Activated CD8-positive, alpha-beta T cell treated with anti-CD3 and anti-CD28 coated beads, Interleukin-2, amount 10 ng/mL, durations not matched to agents 7 days and 5 days (primary cell): ENCODE data around the gene BAG5. TPM values are rescaled to one million over a fixed set of nuclear protein-coding genes. Genes with fewer than 3 reads are reported as not detected.

ENCODE experiments used
- ATAC-seq: fragments of 150-1000 bp; cut with Tn5 transposase; one replicate; pipeline ENCODE4 v1.10.0; 2021; ENCODE audit warnings: moderate library complexity
- CTCF ChIA-PET: fragments of 350-600 bp; sonication (Branson Sonifier 250); formaldehyde crosslinking; loops from one replicate; lab custom pipeline; 2021; ENCODE audit warnings: antibody characterized with exemption; lab: Charles Lee
- POLR2A ChIA-PET: fragments of 350-600 bp; sonication (Branson Sonifier 250); formaldehyde crosslinking; loops from one replicate; lab custom pipeline; 2021; ENCODE audit warnings: antibody characterized with exemption; lab: Charles Lee
- DNase-seq: peaks from one replicate; pipeline ENCODE4 v3.0.0-alpha.2; 2020
- H3K27ac Mint-ChIP-seq: one replicate; pipeline ENCODE4 v1.8.0; 2021; ENCODE audit warnings: mild to moderate bottlenecking, mixed read lengths
- H3K27me3 Mint-ChIP-seq: one replicate; pipeline ENCODE4 v1.8.0; 2021; ENCODE audit warnings: low read depth, mixed read lengths
- H3K36me3 Mint-ChIP-seq: one replicate; pipeline ENCODE4 v1.8.0; 2021; ENCODE audit warnings: low read depth, mixed read lengths
- H3K4me1 Mint-ChIP-seq: one replicate; pipeline ENCODE4 v1.8.0; 2021; ENCODE audit warnings: low read depth, mixed read lengths
- H3K4me3 Mint-ChIP-seq: one replicate; pipeline ENCODE4 v1.8.0; 2021; ENCODE audit warnings: mild to moderate bottlenecking, mixed read lengths
- H3K9me3 Mint-ChIP-seq: one replicate; pipeline ENCODE4 v1.8.0; 2022; ENCODE audit warnings: mixed read lengths; ENCODE audit not compliant: insufficient read depth
- total RNA-seq, 2 experiments: library from RNA; stranded (reverse); gene quantifications; one replicate each; pipeline ENCODE4 v1.2.3, GENCODE V29; 2021

Gene BAG5
- total RNA-seq, 2 experiments from 2014 or later: 31.1 to 33.2 TPM

GRCh38 chr14:103562179-103562428 is 353 bp downstream of the BAG5 start:
- ATAC-seq (no peak), DNase-seq (no peak)
- CTCF ChIA-PET: interaction anchor here (1.3 to 5.1 kb wide), 5 partner anchors 9 to 360 kb away, joined by 3 to 23 read pairs (median 7); no protein-coding TSS in a partner anchor
- Mint-ChIP-seq H3K27me3 (no peaks in the 10 kb centered on the region), H3K4me3 (peak overlapping the region; percentile 91), H3K27ac (peak overlapping the region; percentile 93), H3K4me1 (peaks cover 55% of the 10 kb centered on the region), H3K36me3 (peaks cover 30% of the 10 kb centered on the region), H3K9me3 (no peaks in the 10 kb centered on the region)
- POLR2A ChIA-PET: interaction anchor here (0.5 to 2.1 kb wide), 7 partner anchors 29 to 228 kb away, joined by 3 to 16 read pairs (median 6); partner anchors contain the start of genes EIF5, KLC1, TRMT61A and XRCC3

GRCh38 chr14:103561381-103562178 is 877 bp downstream of the BAG5 start:
- DNase-seq (peak; percentile 67), ATAC-seq (peak; percentile 52)
- H3K27me3 Mint-ChIP-seq: no peaks in the 10 kb centered on the region
- POLR2A ChIA-PET: interaction anchor here (0.5 to 2.1 kb wide), 8 partner anchors 10 to 227 kb away, joined by 3 to 16 read pairs (median 5); partner anchors contain the start of genes EIF5, KLC1, TRMT61A and XRCC3
- H3K36me3 Mint-ChIP-seq: peaks cover 30% of the 10 kb centered on the region
- H3K27ac Mint-ChIP-seq: peak overlapping the region; percentile 93
- CTCF ChIA-PET: interaction anchor here (0.6 to 5.1 kb wide), 6 partner anchors 10 to 360 kb away, joined by 3 to 23 read pairs (median 6); no protein-coding TSS in a partner anchor
- peak overlapping the region; percentile 91 for H3K4me3 Mint-ChIP-seq
- H3K4me1 Mint-ChIP-seq: peaks cover 55% of the 10 kb centered on the region
- H3K9me3 Mint-ChIP-seq: no peaks in the 10 kb centered on the region

- H3K9me3 Mint-ChIP-seq: no peaks in the 10 kb centered on the region
- H3K36me3 Mint-ChIP-seq: peaks cover 27% of the 10 kb centered on the region
- DNase-seq: no peak
- CTCF ChIA-PET: interaction anchor here (1.5 to 5.1 kb wide), 5 partner anchors 9 to 119 kb away, joined by 3 to 23 read pairs (median 7); no protein-coding TSS in a partner anchor
- POLR2A ChIA-PET: interaction anchor here (1.1 to 2.1 kb wide), 3 partner anchors 11 to 155 kb away, joined by 3 to 7 read pairs (median 3); partner anchors contain the start of genes XRCC3 and ZFYVE21
- no peak for ATAC-seq
- H3K27me3 Mint-ChIP-seq: no peaks in the 10 kb centered on the region
- peaks cover 49% of the 10 kb centered on the region for H3K4me1 Mint-ChIP-seq
- peak overlapping the region; percentile 91 for H3K4me3 Mint-ChIP-seq
- peak overlapping the region; percentile 93 for H3K27ac Mint-ChIP-seq
These were observed 1.8 kb downstream of the BAG5 start for GRCh38 chr14:103560691-103561090.

- Mint-ChIP-seq H3K4me3 (no peak overlapping the region), H3K36me3 (peaks cover 30% of the 10 kb centered on the region), H3K27ac (no peak overlapping the region), H3K27me3 (no peaks in the 10 kb centered on the region), H3K4me1 (peaks cover 46% of the 10 kb centered on the region), H3K9me3 (no peaks in the 10 kb centered on the region)
- no peak for ATAC-seq
- ChIA-PET CTCF (interaction anchor here (0.9 to 5.1 kb wide), 3 partner anchors 10 to 41 kb away, joined by 3 to 23 read pairs (median 3); no protein-coding TSS in a partner anchor), POLR2A (interaction anchor here (1.1 kb wide), 1 partner anchor 32 kb away, joined by 3 read pairs; no protein-coding TSS in a partner anchor)
- DNase-seq: no peak
These were observed 2.7 kb downstream of the BAG5 start for GRCh38 chr14:103559766-103560165.

GRCh38 chr14:103558071-103558882 is 4.2 kb downstream of the BAG5 start:
- ChIA-PET CTCF (interaction anchor here (1.2 to 5.1 kb wide), 4 partner anchors 29 to 122 kb away, joined by 3 to 23 read pairs (median 6); partner anchors contain the start of gene TRMT61A), POLR2A (interaction anchor here (0.5 kb wide), 1 partner anchor 262 kb away, joined by 3 read pairs; no protein-coding TSS in a partner anchor)
- ATAC-seq (no peak), DNase-seq (no peak)
- Mint-ChIP-seq H3K4me3 (no peak overlapping the region), H3K27ac (no peak overlapping the region), H3K36me3 (peaks cover 31% of the 10 kb centered on the region), H3K4me1 (peaks cover 35% of the 10 kb centered on the region), H3K27me3 (no peaks in the 10 kb centered on the region), H3K9me3 (no peaks in the 10 kb centered on the region)

- POLR2A ChIA-PET: interaction anchor here (0.5 kb wide), 1 partner anchor 263 kb away, joined by 3 read pairs; no protein-coding TSS in a partner anchor
- no peak for ATAC-seq
These were observed 5.3 kb downstream of the BAG5 start for GRCh38 chr14:103556946-103557758.

GRCh38 chr14:103555559-103556337 is 6.7 kb downstream of the BAG5 start:
- Mint-ChIP-seq H3K27me3 (no peaks in the 10 kb centered on the region), H3K27ac (peak overlapping the region; percentile 61), H3K4me3 (no peak overlapping the region), H3K36me3 (peaks cover 23% of the 10 kb centered on the region), H3K9me3 (no peaks in the 10 kb centered on the region), H3K4me1 (peaks cover 25% of the 10 kb centered on the region)
- no peak for ATAC-seq
- POLR2A ChIA-PET: interaction anchor here (1.4 kb wide), 1 partner anchor 10 kb away, joined by 5 read pairs; no protein-coding TSS in a partner anchor
- CTCF ChIA-PET: no interaction called here
- DNase-seq: no peak

More at GRCh38 chr14:103556946-103557758, 5.3 kb downstream of the BAG5 start:
- Mint-ChIP-seq H3K4me1 (peaks cover 35% of the 10 kb centered on the region), H3K9me3 (no peaks in the 10 kb centered on the region), H3K36me3 (peaks cover 31% of the 10 kb centered on the region), H3K27me3 (no peaks in the 10 kb centered on the region), H3K4me3 (no peak overlapping the region), H3K27ac (no peak overlapping the region)
- DNase-seq: no peak
- CTCF ChIA-PET: interaction anchor here (1.0 to 1.5 kb wide), 5 partner anchors 10 to 123 kb away, joined by 3 to 8 read pairs (median 4); partner anchors contain the start of gene TRMT61A

- ChIA-PET CTCF (interaction anchor here (0.6 kb wide), 1 partner anchor 11 kb away, joined by 3 read pairs; no protein-coding TSS in a partner anchor), POLR2A (no interaction called here)
- H3K4me1 Mint-ChIP-seq: no peaks in the 10 kb centered on the region
- H3K4me3 Mint-ChIP-seq: no peak overlapping the region
- no peak for ATAC-seq
- no peaks in the 10 kb centered on the region for H3K9me3 Mint-ChIP-seq
- H3K27me3 Mint-ChIP-seq: no peaks in the 10 kb centered on the region
- DNase-seq: no peak
- H3K36me3 Mint-ChIP-seq: peaks cover 4% of the 10 kb centered on the region
- no peak overlapping the region for H3K27ac Mint-ChIP-seq
These were observed 9.6 kb downstream of the BAG5 start for GRCh38 chr14:103552846-103553210.

- no peak for ATAC-seq
- Mint-ChIP-seq H3K4me1 (no peaks in the 10 kb centered on the region), H3K4me3 (no peak overlapping the region), H3K27ac (no peak overlapping the region), H3K36me3 (peaks cover 4% of the 10 kb centered on the region), H3K9me3 (no peaks in the 10 kb centered on the region), H3K27me3 (no peaks in the 10 kb centered on the region)
- DNase-seq: no peak
- POLR2A ChIA-PET: no interaction called here
- CTCF ChIA-PET: interaction anchor here (0.6 to 1.0 kb wide), 3 partner anchors 11 to 33 kb away, joined by 3 to 4 read pairs (median 3); no protein-coding TSS in a partner anchor
These were observed 10.2 kb downstream of the BAG5 start for GRCh38 chr14:103552011-103552845.
